Fibroblast of lung (primary cell): ENCODE measurements around the gene ANKRD40. TPM values are rescaled to one million over a fixed set of nuclear protein-coding genes. Genes with fewer than 3 reads are reported as not detected.

Experiments used
- DNase-seq, 2 donors: peaks; one replicate each; pipeline versions ENCODE4 v3.0.0 to v3.0.0-alpha.2; 2010; ENCODE audit warnings: low read depth in 2 of 2
- H2AFZ ChIP-seq: 2 replicates; pipeline ENCODE4 v1.5.1; 2012; ENCODE audit warnings: low read length, control low read depth, inconsistent platforms
- H3K27ac ChIP-seq: 2 replicates; pipeline ENCODE4 v1.5.1; 2011; ENCODE audit warnings: low read length, control low read depth; ENCODE audit not compliant: insufficient read depth
- H3K27me3 ChIP-seq: 2 replicates; pipeline ENCODE4 v1.5.1; 2011; ENCODE audit warnings: mild to moderate bottlenecking, low read length; ENCODE audit not compliant: control insufficient read depth, insufficient read depth
- H3K36me3 ChIP-seq: 2 replicates; pipeline ENCODE4 v1.5.1; 2011; ENCODE audit warnings: low read length; ENCODE audit not compliant: control insufficient read depth, insufficient read depth
- H3K4me1 ChIP-seq: 2 replicates; pipeline ENCODE4 v1.5.1; 2011; ENCODE audit warnings: low read length; ENCODE audit not compliant: control insufficient read depth, insufficient read depth; ENCODE audit errors: extremely low read depth
- H3K4me2 ChIP-seq: 2 replicates; pipeline ENCODE4 v1.5.1; 2011; ENCODE audit warnings: low read length, control low read depth; ENCODE audit not compliant: insufficient read depth; ENCODE audit errors: extremely low read depth
- H3K4me3 ChIP-seq, 4 experiments: fragments of 200-600 bp in 1 of 4; sonication (generic) in 1 of 4; replicated peaks in 1 of 4; 2 replicates each; pipeline ENCODE4 v1.5.1; 2011 to 2016; ENCODE audit warnings: low read length in 4 of 4, low read depth in 3 of 4, mild to moderate bottlenecking in 3 of 4, control low read depth in 2 of 4, inconsistent platforms in 1 of 4, mixed read lengths in 1 of 4; ENCODE audit not compliant: insufficient read depth in 1 of 4; ENCODE audit errors: control extremely low read depth in 1 of 4
- H3K79me2 ChIP-seq: 2 replicates; pipeline ENCODE4 v1.5.1; 2012; ENCODE audit warnings: mild to moderate bottlenecking, low read length, inconsistent platforms; ENCODE audit not compliant: control insufficient read depth, insufficient read depth
- H3K9ac ChIP-seq: 2 replicates; pipeline ENCODE4 v1.5.1; 2011; ENCODE audit warnings: mild to moderate bottlenecking, low read length, control low read depth; ENCODE audit not compliant: insufficient read depth
- H3K9me3 ChIP-seq: 2 replicates; pipeline ENCODE4 v1.5.1; 2012; ENCODE audit warnings: low read depth, low read length; ENCODE audit not compliant: control insufficient read depth, insufficient read depth
- H4K20me1 ChIP-seq: 2 replicates; pipeline ENCODE4 v1.5.1; 2011; ENCODE audit warnings: low read length; ENCODE audit not compliant: control insufficient read depth, insufficient read depth; ENCODE audit errors: extremely low read depth
- CTCF ChIP-seq, 2 donors: IDR thresholded peaks in 1 of 2; conservative IDR thresholded peaks in 1 of 2; 1 replicate in 1 of 2; 2 replicates in 1 of 2; pipeline ENCODE4 v1.5.1; 2011 to 2012; ENCODE audit warnings: low read length in 2 of 2, control low read depth in 1 of 2, inconsistent platforms in 1 of 2, low read depth in 1 of 2, mild to moderate bottlenecking in 1 of 2
- EZH2 ChIP-seq: IDR thresholded peaks from 2 replicates; pipeline ENCODE4 v1.5.1; 2012; ENCODE audit warnings: low read length, control low read depth, mild to moderate bottlenecking; ENCODE audit errors: missing control alignments
- polyA plus RNA-seq, 2 donors: library from polyadenylated mRNA; depleted of rRNA in 1 of 2; stranded (reverse) in 1 of 2; unstranded in 1 of 2; fragments of >200 nt; gene quantifications; 2 replicates each; pipeline ENCODE4 v1.2.1, GENCODE V29; 2011 to 2012; ENCODE audit warnings: missing spikeins in 1 of 2
- total RNA-seq: library from RNA; depleted of rRNA; stranded (reverse); fragments of >200 nt; gene quantifications from 2 replicates; pipeline ENCODE4 v1.2.1, GENCODE V29; 2014

ANKRD40 gene
- total and polyA plus RNA-seq, 2 donors (not counting 1 experiment from before 2014, with no cell fraction given), result 34.5 to 59.9 TPM

- no peak overlapping the region for H2AFZ ChIP-seq
- no peaks in the 10 kb centered on the region for H4K20me1 ChIP-seq
- DNase-seq, result no peak
- H3K4me2 ChIP-seq, result no peak overlapping the region
- H3K27me3 ChIP-seq, result no peaks in the 10 kb centered on the region
- no peak for TF ChIP-seq CTCF (conservative IDR thresholded peaks at IDR 0.05 in 1 of 2, IDR thresholded peaks at IDR 0.05 in 1 of 2; ENCODE audit: low read depth in 1 of 2, low read length in 2 of 2)
- TF ChIP-seq EZH2, result no peak
- no peaks in the 10 kb centered on the region for H3K9me3 ChIP-seq
- H3K36me3 ChIP-seq, result peaks cover 8% of the 10 kb centered on the region
- peaks cover 52% of the 10 kb centered on the region for H3K4me1 ChIP-seq
- H3K9ac ChIP-seq, result no peak overlapping the region
- H3K27ac ChIP-seq, result no peak overlapping the region
- H3K79me2 ChIP-seq, result no peaks in the 10 kb centered on the region
- H3K4me3 ChIP-seq, result no peak overlapping the region
These were observed 16.7 kb downstream of the ANKRD40 start for GRCh38 chr17:50690887-50691549.

GRCh38 chr17:50689956-50690886, 17.5 kb downstream of the ANKRD40 start:
- Histone ChIP-seq H3K9me3 (no peaks in the 10 kb centered on the region), H3K36me3 (peaks cover 1% of the 10 kb centered on the region), H3K9ac (no peak overlapping the region), H3K27ac (no peak overlapping the region), H3K27me3 (no peaks in the 10 kb centered on the region), H3K79me2 (no peaks in the 10 kb centered on the region), H4K20me1 (no peaks in the 10 kb centered on the region), H3K4me1 (peaks cover 49% of the 10 kb centered on the region), H3K4me2 (no peak overlapping the region), H2AFZ (no peak overlapping the region), H3K4me3 (no peak overlapping the region)
- no peak for TF ChIP-seq EZH2
- TF ChIP-seq CTCF (conservative IDR thresholded peaks at IDR 0.05 in 1 of 2, IDR thresholded peaks at IDR 0.05 in 1 of 2; ENCODE audit: low read depth in 1 of 2, low read length in 2 of 2), result no peak
- DNase-seq, result peak; percentile 27 to 49

GRCh38 chr17:50689251-50689650, 18.5 kb downstream of the ANKRD40 start:
- Histone ChIP-seq H3K4me2 (peak overlapping the region; percentile 1), H3K27ac (no peak overlapping the region), H3K9me3 (no peaks in the 10 kb centered on the region), H3K9ac (no peak overlapping the region), H3K36me3 (peaks cover under 1% of the 10 kb centered on the region), H3K4me3 (no peak overlapping the region), H3K4me1 (peaks cover 45% of the 10 kb centered on the region), H4K20me1 (no peaks in the 10 kb centered on the region), H3K79me2 (no peaks in the 10 kb centered on the region), H3K27me3 (no peaks in the 10 kb centered on the region), H2AFZ (no peak overlapping the region)
- TF ChIP-seq EZH2 (no peak), CTCF (conservative IDR thresholded peaks at IDR 0.05 in 1 of 2, IDR thresholded peaks at IDR 0.05 in 1 of 2; ENCODE audit: low read depth in 1 of 2, low read length in 2 of 2) (no peak)
- DNase-seq, result peak; percentile 71 to 84
